ENCODE data around the gene EFCAB11. TPM values are rescaled to one million over a fixed set of nuclear protein-coding genes. Genes with fewer than 3 reads are reported as not detected.

Gene EFCAB11
- total and polyA plus RNA-seq, 9 of the 15 experiments (the other 6 are each of a cell fraction or from before 2014, with no cell fraction given) = 13.4 to 37.9 (median 17.4) TPM

DNA sequence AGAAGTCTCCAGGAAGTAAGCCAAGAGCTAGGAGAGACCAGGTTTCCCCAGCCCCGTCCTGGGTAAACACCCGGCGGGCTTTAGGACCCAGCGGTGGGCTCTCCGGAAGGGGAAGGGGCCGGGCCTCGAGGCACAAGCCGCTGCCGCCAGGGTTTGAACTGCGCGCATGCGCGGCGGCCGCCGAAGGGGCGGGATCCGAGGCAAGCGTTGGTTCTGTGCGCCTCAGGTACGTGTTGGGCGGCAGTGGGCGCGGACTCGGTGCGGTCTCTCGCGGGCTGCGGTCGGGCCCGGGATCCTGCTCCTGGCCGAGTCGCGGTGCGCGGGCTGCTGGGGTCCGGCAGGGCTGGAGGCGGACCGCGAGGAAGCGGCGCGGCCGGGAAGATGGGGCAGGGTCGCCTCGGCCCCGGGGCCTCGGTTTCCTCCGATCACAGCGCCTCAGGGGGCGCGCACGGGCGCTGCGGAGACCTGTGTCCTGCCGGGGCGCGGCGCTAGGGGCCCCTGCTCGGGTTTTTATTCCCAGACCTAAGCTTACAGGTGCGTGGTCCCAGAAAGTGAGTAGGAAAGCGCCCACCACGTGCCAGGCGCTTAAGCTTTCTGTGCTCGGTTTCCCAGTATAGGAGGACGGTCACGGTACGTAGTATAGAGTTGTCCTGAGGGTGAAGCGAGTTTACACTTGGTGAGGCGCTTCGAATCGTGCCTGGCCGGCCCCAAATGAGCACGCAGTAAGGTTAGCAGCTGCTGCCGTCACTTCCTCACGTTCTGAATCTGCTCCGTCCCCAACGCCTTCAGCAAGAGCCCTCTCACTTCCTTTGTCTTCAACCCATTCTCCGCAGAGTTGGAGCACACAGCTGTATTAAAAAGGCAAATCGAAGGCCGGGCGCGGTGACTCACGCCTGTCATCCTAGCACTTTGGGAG is 1.5 kb upstream of the EFCAB11 start, which contains the start of gene TDP1 (continued):
- TF ChIP-seq, protein P1, sequence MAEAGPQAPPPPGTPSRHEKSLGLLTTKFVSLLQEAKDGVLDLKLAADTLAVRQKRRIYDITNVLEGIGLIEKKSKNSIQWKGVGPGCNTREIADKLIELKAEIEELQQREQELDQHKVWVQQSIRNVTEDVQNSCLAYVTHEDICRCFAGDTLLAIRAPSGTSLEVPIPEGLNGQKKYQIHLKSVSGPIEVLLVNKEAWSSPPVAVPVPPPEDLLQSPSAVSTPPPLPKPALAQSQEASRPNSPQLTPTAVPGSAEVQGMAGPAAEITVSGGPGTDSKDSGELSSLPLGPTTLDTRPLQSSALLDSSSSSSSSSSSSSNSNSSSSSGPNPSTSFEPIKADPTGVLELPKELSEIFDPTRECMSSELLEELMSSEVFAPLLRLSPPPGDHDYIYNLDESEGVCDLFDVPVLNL (CRISPR knock-in tag; IDR thresholded peaks at IDR 0.05; ENCODE audit: low read depth) = 0 out of 2 replicates have a peak, but pooled peaks have one; percentile 55
- TF ChIP-seq KHSRP (IDR thresholded peaks at IDR 0.05) (no peak), ZEB2 (IDR thresholded peaks at IDR 0.05) (no peak), DPF2 (IDR thresholded peaks at IDR 0.05) (no peak; the same call in 1 of the 2 replicates), SIX5 (IDR thresholded peaks at IDR 0.05; ENCODE audit: borderline replicate concordance in 1 of 2, insufficient read depth in 1 of 2, low read depth in 1 of 2, low read length in 2 of 2) (no peak), HOXB6 (CRISPR knock-in tag; IDR thresholded peaks at IDR 0.05; ENCODE audit: borderline replicate concordance) (no peak), RBM39 (optimal IDR thresholded peaks at IDR 0.05; ENCODE audit: low read depth, low read length) (no peak), CEBPG (CRISPR knock-in tag; IDR thresholded peaks at IDR 0.05) (no peak), CEBPG (tag; conservative IDR thresholded peaks at IDR 0.05 in 1 of 2, IDR thresholded peaks at IDR 0.05 in 1 of 2) (no peak), ZNF140 (CRISPR knock-in tag; IDR thresholded peaks at IDR 0.05) (no peak), RFX1 (IDR thresholded peaks at IDR 0.05) (no peak), NFRKB (IDR thresholded peaks at IDR 0.05; ENCODE audit: low read depth) (no peak), ZNF584 (CRISPR knock-in tag; IDR thresholded peaks at IDR 0.05; ENCODE audit: low read depth) (no peak), ZKSCAN3 (CRISPR knock-in tag; IDR thresholded peaks at IDR 0.05) (no peak), ZNF75A (CRISPR knock-in tag; IDR thresholded peaks at IDR 0.05) (no peak), TBL1XR1 (IDR thresholded peaks at IDR 0.05; ENCODE audit: low read length in 2 of 2) (peak in 1 of 2 experiments; percentile 51; a peak in 1 of 4 replicates), TCF7 (IDR thresholded peaks at IDR 0.05; ENCODE audit: borderline replicate concordance) (no peak), RBFOX2 (IDR thresholded peaks at IDR 0.05; ENCODE audit: low read depth, low read length) (peak; percentile 96), SMARCE1 (IDR thresholded peaks at IDR 0.05) (no peak), HDGF (IDR thresholded peaks at IDR 0.05) (no peak), NR2F6 (CRISPR knock-in tag; IDR thresholded peaks at IDR 0.05) (no peak), CBFA2T2 (conservative IDR thresholded peaks at IDR 0.05) (no peak), FUS (optimal IDR thresholded peaks at IDR 0.05; ENCODE audit: low read depth, low read length) (no peak), ARID2 (IDR thresholded peaks at IDR 0.05) (no peak), NFXL1 (CRISPR knock-in tag; IDR thresholded peaks at IDR 0.05) (no peak), RBM15 (IDR thresholded peaks at IDR 0.05; ENCODE audit: insufficient read depth, low read length) (no peak)
- TF ChIP-seq, protein P2, sequence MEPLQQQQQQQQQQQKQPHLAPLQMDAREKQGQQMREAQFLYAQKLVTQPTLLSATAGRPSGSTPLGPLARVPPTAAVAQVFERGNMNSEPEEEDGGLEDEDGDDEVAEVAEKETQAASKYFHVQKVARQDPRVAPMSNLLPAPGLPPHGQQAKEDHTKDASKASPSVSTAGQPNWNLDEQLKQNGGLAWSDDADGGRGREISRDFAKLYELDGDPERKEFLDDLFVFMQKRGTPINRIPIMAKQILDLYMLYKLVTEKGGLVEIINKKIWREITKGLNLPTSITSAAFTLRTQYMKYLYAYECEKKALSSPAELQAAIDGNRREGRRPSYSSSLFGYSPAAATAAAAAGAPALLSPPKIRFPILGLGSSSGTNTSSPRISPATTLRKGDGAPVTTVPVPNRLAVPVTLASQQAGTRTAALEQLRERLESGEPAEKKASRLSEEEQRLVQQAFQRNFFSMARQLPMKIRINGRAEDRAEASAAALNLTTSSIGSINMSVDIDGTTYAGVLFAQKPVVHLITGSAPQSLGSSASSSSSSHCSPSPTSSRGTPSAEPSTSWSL (CRISPR knock-in tag; IDR thresholded peaks at IDR 0.05; ENCODE audit: borderline replicate concordance) = no peak
- TF ChIP-seq, protein P3, sequence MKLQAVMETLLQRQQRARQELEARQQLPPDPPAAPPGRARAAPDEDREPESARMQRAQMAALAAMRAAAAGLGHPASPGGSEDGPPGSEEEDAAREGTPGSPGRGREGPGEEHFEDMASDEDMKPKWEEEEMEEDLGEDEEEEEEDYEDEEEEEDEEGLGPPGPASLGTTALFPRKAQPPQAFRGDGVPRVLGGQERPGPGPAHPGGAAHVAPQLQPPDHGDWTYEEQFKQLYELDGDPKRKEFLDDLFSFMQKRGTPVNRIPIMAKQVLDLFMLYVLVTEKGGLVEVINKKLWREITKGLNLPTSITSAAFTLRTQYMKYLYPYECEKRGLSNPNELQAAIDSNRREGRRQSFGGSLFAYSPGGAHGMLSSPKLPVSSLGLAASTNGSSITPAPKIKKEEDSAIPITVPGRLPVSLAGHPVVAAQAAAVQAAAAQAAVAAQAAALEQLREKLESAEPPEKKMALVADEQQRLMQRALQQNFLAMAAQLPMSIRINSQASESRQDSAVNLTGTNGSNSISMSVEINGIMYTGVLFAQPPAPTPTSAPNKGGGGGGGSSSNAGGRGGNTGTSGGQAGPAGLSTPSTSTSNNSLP (IDR thresholded peaks at IDR 0.05; ENCODE audit: borderline replicate concordance, low read depth, low read length) = no peak
